Measurements from ENCODE around the gene GPR42.

DNA sequence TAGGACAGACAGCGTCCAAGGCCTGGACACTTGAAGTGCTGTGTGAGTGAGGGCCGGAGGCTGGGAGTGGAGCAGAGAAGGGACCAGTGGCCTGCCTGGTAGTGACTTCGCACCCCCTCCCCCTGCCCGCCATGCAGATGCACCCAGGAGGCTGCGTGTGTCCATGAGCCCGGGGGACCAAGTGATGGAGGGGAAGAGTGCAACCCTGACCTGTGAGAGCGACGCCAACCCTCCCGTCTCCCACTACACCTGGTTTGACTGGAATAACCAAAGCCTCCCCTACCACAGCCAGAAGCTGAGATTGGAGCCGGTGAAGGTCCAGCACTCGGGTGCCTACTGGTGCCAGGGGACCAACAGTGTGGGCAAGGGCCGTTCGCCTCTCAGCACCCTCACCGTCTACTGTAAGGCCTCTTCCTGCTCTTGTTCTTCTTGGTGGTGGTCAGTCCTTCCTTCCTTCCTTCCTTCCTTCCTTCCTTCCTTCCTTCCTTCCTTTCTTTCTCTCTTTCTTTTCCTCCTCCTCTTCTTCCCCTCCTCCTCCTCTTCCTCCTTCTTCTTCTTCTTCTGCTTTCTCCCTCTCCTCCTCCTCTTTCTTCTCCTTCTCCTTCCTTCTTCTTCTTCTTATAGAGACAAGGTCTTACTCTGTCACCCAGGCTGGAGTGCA, 29.2 kb upstream of the GPR42 start:
- TF ChIP-seq SMC3 (IDR thresholded peaks at IDR 0.05; ENCODE audit: low read depth, low read length): no peak
- TF ChIP-seq, protein P1, sequence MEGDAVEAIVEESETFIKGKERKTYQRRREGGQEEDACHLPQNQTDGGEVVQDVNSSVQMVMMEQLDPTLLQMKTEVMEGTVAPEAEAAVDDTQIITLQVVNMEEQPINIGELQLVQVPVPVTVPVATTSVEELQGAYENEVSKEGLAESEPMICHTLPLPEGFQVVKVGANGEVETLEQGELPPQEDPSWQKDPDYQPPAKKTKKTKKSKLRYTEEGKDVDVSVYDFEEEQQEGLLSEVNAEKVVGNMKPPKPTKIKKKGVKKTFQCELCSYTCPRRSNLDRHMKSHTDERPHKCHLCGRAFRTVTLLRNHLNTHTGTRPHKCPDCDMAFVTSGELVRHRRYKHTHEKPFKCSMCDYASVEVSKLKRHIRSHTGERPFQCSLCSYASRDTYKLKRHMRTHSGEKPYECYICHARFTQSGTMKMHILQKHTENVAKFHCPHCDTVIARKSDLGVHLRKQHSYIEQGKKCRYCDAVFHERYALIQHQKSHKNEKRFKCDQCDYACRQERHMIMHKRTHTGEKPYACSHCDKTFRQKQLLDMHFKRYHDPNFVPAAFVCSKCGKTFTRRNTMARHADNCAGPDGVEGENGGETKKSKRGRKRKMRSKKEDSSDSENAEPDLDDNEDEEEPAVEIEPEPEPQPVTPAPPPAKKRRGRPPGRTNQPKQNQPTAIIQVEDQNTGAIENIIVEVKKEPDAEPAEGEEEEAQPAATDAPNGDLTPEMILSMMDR (conservative IDR thresholded peaks at IDR 0.05; ENCODE audit: low read depth, low read length): no peak
- TF ChIP-seq RFX5 (IDR thresholded peaks at IDR 0.05; ENCODE audit: low read depth, low read length): no peak
- TF ChIP-seq RAD21 (IDR thresholded peaks at IDR 0.05; ENCODE audit: low read length): no peak
- TF ChIP-seq, protein P2, sequence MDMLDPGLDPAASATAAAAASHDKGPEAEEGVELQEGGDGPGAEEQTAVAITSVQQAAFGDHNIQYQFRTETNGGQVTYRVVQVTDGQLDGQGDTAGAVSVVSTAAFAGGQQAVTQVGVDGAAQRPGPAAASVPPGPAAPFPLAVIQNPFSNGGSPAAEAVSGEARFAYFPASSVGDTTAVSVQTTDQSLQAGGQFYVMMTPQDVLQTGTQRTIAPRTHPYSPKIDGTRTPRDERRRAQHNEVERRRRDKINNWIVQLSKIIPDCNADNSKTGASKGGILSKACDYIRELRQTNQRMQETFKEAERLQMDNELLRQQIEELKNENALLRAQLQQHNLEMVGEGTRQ (IDR thresholded peaks at IDR 0.05; ENCODE audit: low read depth, low read length): no peak
- no peak for TF ChIP-seq CEBPB (IDR thresholded peaks at IDR 0.05; ENCODE audit: low read depth, low read length)
- no peak for TF ChIP-seq POLR2A (IDR thresholded peaks at IDR 0.05; ENCODE audit: low read depth, low read length)
- no peak for TF ChIP-seq NFE2L2 (IDR thresholded peaks at IDR 0.05; ENCODE audit: low read depth, low read length)
- TF ChIP-seq, protein P3, sequence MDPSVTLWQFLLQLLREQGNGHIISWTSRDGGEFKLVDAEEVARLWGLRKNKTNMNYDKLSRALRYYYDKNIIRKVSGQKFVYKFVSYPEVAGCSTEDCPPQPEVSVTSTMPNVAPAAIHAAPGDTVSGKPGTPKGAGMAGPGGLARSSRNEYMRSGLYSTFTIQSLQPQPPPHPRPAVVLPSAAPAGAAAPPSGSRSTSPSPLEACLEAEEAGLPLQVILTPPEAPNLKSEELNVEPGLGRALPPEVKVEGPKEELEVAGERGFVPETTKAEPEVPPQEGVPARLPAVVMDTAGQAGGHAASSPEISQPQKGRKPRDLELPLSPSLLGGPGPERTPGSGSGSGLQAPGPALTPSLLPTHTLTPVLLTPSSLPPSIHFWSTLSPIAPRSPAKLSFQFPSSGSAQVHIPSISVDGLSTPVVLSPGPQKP (IDR thresholded peaks at IDR 0.05; ENCODE audit: borderline replicate concordance, low read depth, low read length): no peak
- no peak for TF ChIP-seq MAFK (IDR thresholded peaks at IDR 0.05; ENCODE audit: low read depth, low read length)
- no peak for TF ChIP-seq MXI1 (IDR thresholded peaks at IDR 0.05; ENCODE audit: borderline replicate concordance, low read depth, low read length)
- TF ChIP-seq RCOR1 (IDR thresholded peaks at IDR 0.05; ENCODE audit: insufficient replicate concordance, low read length): no peak
- no peak for TF ChIP-seq BHLHE40 (IDR thresholded peaks at IDR 0.05; ENCODE audit: low read depth, low read length)
